M059J (cell line): ENCODE measurements around the gene RNASE13. TPM values are rescaled to one million over a fixed set of nuclear protein-coding genes. Genes with fewer than 3 reads are reported as not detected.
A peak's percentile ranks its signal among the peaks of the same experiment; 100 is the strongest.
"Not testable (repeated sequence)": the region's sequence is repeated elsewhere in the genome, so short reads cannot be mapped to it uniquely, and the experiment has no call there.

Experiments
- DNase-seq: peaks from one replicate; pipeline ENCODE4 v3.0.0-alpha.2; 2012; ENCODE audit warnings: low read depth
- total RNA-seq: library from RNA; depleted of rRNA; stranded (reverse); fragments of >200 nt; shearing (Covaris generic); gene quantifications from 2 replicates; pipeline ENCODE4 v1.2.3, GENCODE V29; 2014

The RNASE13 gene
- total RNA-seq, 1 experiment from 2014 or later, result not detected

- DNase-seq, result peak; percentile 25
These were observed 8.3 kb upstream of the RNASE13 start for GRCh38 chr14:21042918-21043317.

DNA sequence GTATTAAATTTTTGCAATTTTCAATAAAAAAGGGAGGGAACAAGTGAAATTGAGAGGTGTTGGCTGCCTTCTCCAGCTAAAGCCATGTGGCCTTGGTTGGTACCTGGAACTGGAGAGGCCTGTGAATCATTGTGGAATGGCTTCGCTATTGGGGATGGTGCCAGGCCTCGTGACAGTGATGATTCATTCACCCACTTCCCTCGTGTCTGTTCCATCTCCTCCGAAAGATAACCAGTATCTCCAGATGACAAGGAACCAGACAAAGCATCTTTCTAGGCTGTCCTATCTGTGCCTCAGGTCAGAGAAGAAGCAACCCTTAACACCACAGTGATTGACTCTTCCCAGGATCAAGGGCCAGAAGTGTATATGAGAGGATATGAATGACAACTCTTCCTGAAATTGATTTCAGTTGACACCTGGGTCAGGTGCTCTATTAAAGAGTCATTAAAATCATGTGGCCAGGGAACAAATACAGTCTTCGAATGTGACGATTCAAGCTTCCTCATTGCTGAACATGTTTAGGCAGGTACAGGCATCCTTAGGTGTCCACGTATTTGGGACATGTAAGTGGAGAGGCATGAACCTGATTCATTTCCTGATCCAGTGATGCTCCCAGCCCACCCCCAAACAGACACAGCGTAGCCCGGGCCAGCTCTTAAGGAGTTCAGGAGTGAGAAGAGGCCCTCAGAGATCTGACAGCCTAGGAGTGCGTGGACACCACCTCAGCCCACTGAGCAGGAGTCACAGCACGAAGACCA, 7.2 kb upstream of the RNASE13 start, which contains the start of gene RNASE7:
Gene RNASE7 (plus strand): TSS at position 687 of the 758 bp plus-strand sequence. CDS start 631 bp downstream, outside the sequence.
- peak; percentile 60 for DNase-seq

DNA sequence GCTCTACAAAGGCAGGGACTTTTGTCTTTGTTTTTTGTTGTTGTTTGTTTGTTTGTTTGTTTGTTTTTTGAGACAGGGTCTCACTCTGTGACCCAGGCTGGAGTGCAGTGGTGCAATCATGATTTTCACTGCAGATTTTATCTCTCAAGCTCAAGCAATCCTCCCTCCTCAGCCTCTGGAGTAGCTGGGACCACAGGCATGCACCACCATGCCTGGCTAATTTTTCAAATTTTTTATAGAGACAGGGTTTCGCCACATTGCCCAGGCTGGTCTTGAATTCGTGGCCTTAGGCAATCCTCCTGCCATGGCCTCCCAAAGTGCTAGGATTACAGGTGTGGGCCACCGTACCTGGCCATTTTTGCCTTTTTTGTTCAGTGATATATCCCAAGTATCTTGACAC, 6.3 kb upstream of the RNASE13 start:
- not testable (repeated sequence) for DNase-seq

GRCh38 chr14:21040370-21040925, 5.8 kb upstream of the RNASE13 start:
- no peak for DNase-seq

GRCh38 chr14:21039585-21040369, 5.2 kb upstream of the RNASE13 start:
- peak; percentile 52 for DNase-seq

GRCh38 chr14:21038441-21039422, 4.1 kb upstream of the RNASE13 start:
- DNase-seq, result no peak

- DNase-seq, result no peak
These were observed 2.5 kb upstream of the RNASE13 start for GRCh38 chr14:21037156-21037555.

DNA sequence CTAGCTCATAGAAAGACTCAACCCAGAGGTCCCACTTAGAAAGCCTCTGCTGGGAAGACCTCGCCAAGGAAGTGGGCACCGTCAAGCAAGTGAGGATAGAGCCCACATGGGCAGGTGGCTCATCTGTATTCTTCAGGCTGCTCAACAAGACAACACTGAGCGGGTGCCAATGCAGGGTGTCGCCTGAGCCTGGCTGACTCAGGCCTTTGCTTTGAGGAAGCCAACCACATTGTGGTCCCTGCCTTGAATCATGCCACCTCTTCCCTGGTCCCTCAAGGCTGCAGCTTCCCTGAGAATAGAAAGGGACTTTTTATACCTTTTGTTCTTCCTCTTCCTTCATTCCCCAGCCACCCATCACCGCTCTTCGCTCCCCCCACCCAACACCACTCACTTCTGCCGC, 2.1 kb upstream of the RNASE13 start:
- DNase-seq, result peak; percentile 25

DNA sequence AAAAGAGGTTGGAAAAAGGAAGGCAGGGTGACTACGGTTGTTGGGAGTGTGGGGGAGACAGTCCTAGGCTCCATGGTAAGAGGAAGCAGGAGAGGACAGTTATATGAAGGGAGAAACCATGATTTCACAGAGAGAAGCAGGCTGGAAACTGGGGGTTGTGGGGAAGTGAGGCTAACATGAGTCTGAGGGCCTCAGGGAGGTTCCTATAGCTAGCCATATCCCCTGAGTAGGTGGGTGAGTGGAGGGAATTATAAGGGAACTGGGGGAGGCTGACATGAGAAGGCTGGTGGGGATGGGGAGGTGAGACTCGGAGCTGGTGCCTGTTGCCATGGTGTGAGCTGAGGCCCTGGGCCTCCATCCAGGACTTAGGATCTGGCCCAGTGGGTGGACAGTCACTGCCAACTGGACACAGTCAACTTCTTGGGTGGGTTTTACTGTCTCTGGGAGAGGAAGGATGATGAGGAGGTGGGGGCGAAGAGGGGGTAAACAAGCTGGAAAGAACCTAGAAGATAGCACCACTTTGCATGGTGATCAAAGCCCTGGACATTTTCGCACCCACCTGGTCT, 1.4 kb downstream of the RNASE13 start:
- no peak for DNase-seq

DNA sequence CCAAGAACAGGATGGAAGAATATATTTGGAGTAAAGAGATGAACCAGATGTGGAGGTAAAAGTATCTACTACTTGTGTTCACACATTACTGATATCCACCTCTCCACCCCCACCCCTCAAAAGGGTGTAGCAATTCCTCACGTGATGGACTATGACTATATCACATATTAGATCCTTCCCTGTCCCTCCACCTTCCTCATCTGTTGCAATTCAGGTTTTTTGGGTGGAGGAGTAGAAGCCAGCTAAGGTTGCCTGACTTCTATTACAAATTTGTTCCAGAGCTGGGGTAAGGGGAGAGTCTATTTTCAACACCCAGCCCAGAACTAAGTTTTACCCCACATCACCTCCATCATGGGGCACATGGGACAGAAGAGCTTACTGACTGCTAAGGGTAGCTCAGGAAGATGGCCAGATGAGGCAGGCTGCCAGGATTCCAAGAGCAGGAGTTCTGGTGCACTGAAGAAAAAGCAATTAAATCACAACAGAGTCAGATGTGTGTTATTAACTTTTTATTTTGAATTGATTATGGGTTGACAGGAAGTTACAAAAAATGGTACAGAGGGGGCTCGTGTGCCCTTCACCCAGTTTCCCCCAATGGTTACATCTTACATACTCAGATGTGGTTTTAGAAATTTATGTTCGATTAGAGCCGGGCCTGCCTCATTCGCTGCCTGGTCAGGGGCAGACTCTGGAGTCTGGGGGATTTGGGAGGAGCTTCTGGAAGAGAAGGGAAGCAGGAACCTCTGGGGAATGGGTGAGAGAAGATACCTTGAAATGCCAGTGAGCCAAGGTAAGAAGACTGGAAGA, 2.1 kb downstream of the RNASE13 start:
- DNase-seq, result no peak

GRCh38 chr14:21030531-21030930, 4.1 kb downstream of the RNASE13 start:
- no peak for DNase-seq

- no peak for DNase-seq
These were observed 4.7 kb downstream of the RNASE13 start, which contains the start of gene TPPP2 for GRCh38 chr14:21029917-21030316. TPPP2 (plus strand) TSS chr14:21030217; CDS start chr14:21030582, 365 bp downstream.

DNA sequence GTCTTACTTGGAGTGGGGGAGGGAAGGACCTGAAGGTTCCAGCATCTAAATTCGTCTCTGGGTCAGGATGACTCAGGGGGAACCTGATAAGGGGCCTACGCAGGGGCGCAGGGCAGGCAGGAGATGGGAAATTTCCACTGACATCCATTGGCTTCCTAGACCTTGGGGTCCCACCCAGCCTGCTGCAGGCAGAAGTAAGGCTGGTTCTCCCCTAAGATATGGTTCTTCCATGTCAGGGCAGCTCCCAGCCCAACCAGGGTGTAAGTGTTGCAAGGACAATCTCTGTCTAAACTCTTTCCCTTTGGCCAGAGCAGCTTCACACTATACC, 7.7 kb downstream of the RNASE13 start:
- no peak for DNase-seq

DNA sequence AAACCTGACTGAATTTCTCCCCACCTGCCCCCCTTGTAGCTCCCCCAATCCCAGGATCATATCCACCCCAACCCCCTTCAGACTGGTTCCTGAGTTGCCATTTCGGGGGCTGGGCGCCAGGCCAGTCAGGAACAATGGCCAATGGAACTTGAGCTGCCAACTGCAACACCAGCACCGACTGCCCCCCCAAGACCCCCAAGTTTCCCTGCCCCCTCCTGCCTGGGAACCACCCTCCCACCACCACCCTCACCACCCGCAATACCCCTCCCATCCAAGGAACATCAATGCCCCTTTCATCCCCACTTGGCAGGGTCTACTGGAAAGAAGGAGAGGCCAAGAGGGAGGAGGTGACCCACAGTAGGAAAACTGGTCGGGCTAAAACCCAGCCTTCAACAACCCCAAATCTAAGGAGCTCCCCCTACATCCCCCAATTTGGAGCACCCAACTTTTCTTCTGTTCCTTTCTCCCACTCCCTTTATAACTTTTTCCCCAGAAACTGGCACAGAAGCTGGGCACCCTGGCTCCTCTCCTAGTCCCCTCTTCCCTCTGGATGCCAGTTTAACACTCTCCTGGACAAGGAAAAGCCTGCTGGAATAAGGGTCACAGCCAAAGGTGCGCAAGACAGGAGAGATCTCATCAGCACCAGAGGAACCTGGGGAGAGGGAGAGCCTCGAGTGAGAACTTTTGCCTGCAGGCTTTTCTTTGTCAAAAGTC, 8.2 kb downstream of the RNASE13 start:
- DNase-seq, result no peak

DNA sequence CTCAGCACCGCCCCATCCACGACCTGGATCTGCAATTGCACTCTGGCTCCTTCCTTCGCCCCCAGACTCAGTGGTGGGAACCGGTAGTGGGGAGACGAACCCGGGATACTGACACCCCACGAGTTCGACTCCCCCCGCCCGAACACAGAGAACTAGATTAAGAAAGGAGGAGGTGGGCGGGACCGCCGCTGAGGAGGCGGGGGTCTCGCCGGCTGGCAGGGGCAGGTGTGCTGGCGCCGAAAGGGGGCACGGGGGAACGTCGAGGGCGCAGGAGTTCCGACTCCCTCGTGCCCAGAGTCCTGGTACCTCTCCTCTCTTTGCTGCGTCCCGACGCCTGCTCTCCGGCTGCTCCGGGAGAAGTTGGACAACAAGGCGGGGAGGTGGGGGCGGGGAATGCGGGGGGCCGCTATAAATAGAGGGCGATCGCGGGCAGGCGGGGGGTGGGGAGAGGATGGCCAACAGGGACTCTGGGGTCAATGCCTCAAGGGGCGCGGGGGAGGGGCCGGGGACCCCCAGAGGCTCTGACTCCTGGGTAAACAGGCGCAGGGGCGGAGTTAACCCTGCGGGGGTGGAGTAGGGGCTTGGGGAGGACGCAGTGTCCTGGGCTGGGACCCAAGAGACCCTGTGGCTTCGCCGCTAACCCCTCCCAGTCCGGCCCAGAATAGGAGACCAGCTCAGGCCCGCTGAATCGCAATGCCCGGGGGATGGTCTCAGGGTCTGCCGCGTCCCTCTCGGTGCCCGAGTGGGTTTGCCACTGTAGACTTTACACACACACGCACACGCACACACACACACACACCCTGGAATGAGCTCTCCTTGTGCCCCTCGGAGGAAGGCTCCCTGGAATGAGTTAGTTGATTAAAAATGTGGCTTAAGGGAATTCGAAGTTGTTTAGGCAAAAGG, 9.0 kb downstream of the RNASE13 start:
- DNase-seq, result no peak

- peak; percentile 25 for DNase-seq
These were observed 9.8 kb downstream of the RNASE13 start, which contains the start of gene NDRG2 for GRCh38 chr14:21024585-21025370. NDRG2 (minus strand) TSS chr14:21025061; CDS start chr14:21023315, 1,746 bp downstream.

- no peak for DNase-seq
These were observed 10.6 kb downstream of the RNASE13 start for GRCh38 chr14:21023817-21024584.
